ENCODE data around the gene SNED1. TPM values are rescaled to one million over a fixed set of nuclear protein-coding genes. Genes with fewer than 3 reads are reported as not detected.

SNED1 gene
- polyA plus RNA-seq, 1 donor from 2014 or later = 0.32 TPM

DNA sequence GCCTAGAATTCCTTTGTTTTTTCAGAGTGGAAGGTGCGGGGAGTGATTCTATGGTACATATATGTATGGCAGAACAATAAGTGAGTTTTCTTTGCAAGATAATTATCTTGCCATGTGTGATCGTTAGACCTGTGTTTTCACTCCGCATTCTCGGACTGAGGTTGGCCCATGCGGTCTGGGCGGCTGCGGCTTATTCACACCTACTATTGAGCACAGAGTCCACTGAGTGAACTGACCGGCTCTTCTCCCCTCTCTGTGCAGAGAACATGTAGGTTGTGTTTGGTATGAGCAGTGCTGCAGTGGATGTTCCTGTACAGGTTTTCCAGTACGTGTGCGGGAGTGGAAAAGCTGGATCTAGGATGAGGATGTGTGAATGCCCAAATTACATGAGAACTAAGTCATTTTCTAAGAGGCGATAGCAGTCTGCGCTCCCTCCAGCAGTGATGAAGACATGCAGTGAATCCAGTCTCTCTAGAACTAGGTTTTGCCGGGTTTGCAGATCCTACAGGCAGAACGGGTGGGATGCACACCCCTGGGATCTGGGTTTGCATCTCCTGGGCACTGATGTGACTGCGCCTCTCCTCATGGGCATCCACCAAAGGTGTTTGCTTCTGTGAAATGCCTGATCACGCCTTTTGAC lies 76.6 kb downstream of the SNED1 start:
- no peaks in the 10 kb centered on the region for H3K9me2 ChIP-seq (ENCODE audit: insufficient read depth, low read length)
- no peak overlapping the region for H3K4me2 ChIP-seq (ENCODE audit: low read length)

DNA sequence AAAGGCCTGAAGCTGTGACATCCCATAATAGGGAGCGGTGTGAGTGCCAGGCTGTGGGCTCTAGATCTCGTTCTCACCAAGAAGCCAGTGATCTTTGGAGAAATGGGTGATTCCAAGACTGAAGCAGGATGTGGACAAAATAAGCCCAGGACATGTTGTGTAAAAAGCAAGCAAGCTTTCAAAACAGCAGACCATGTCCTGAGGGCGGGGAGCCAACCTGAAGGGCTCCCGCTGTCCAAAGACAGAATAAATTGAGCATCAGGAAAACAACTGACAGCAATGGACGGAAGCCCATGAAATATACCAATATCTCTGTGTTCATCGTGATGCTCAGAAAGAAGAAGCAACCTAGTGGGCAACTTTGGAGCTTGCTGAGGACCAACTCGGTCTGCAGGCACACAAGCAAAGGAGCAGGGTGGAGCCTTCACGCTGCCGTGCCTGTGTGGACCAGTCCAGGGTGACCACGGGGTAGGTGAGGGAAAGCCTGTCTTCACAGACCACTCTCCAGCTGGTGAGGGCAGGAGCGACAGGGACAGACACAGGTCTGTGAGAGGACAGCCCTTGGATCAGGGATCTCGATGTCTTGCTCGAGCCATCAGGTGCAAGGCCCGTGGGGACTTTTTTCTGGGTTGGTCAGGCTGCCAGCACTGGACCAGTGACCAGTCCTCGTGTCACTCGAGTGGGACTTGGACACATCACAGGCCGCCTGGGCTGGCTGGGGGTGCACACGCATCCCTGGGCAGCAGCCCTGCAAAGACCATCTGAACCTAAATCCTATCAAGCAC lies 82.2 kb downstream of the SNED1 start:
- Histone ChIP-seq H3F3A (ENCODE audit: insufficient read depth, low read length, poor library complexity, severe bottlenecking) (no peaks in the 10 kb centered on the region), H3K27ac (ENCODE audit: low read length) (no peak overlapping the region), H3K27me3 (ENCODE audit: insufficient read depth, low read depth, low read length) (no peaks in the 10 kb centered on the region), H3K9me2 (ENCODE audit: insufficient read depth, low read length) (no peaks in the 10 kb centered on the region), H2AFZ (ENCODE audit: low read depth, low read length) (no peak overlapping the region), H3K4me3 (ENCODE audit: low read length) (no peak overlapping the region), H3K36me3 (ENCODE audit: insufficient read depth, low read length) (no peaks in the 10 kb centered on the region), H4K20me1 (ENCODE audit: insufficient read depth) (no peaks in the 10 kb centered on the region), H3K4me2 (ENCODE audit: low read length) (no peak overlapping the region), H3K9me3 (ENCODE audit: low read length) (no peaks in the 10 kb centered on the region), H3K9ac (ENCODE audit: low read length) (no peak overlapping the region), H3K79me2 (replicated peaks; ENCODE audit: insufficient read depth, low read length) (no peaks in the 10 kb centered on the region)
- TF ChIP-seq MXI1 (conservative IDR thresholded peaks at IDR 0.05; ENCODE audit: poor library complexity, severe bottlenecking) (no peak), SMC3 (conservative IDR thresholded peaks at IDR 0.05; ENCODE audit: poor library complexity) (no peak), EP300 (conservative IDR thresholded peaks at IDR 0.05; ENCODE audit: poor library complexity, severe bottlenecking) (no peak)

More for the DNA sequence above, 76.6 kb downstream of the SNED1 start:
- Histone ChIP-seq H2AFZ (ENCODE audit: low read depth, low read length) (no peak overlapping the region), H3K36me3 (ENCODE audit: insufficient read depth, low read length) (no peaks in the 10 kb centered on the region), H3K27ac (ENCODE audit: low read length) (no peak overlapping the region), H3K9ac (ENCODE audit: low read length) (no peak overlapping the region), H3K27me3 (ENCODE audit: insufficient read depth, low read depth, low read length) (no peaks in the 10 kb centered on the region), H3K9me3 (ENCODE audit: low read length) (no peaks in the 10 kb centered on the region), H3F3A (ENCODE audit: insufficient read depth, low read length, poor library complexity, severe bottlenecking) (no peaks in the 10 kb centered on the region), H3K79me2 (replicated peaks; ENCODE audit: insufficient read depth, low read length) (no peaks in the 10 kb centered on the region), H3K4me3 (ENCODE audit: low read length) (no peak overlapping the region), H4K20me1 (ENCODE audit: insufficient read depth) (no peaks in the 10 kb centered on the region)
- TF ChIP-seq EZH2 (IDR thresholded peaks at IDR 0.05; ENCODE audit: borderline replicate concordance, insufficient read depth, low read length, poor library complexity, severe bottlenecking) (no peak), SMC3 (conservative IDR thresholded peaks at IDR 0.05; ENCODE audit: poor library complexity) (no peak), CTCF (IDR thresholded peaks at IDR 0.05; ENCODE audit: poor library complexity, severe bottlenecking) (no peak), MXI1 (conservative IDR thresholded peaks at IDR 0.05; ENCODE audit: poor library complexity, severe bottlenecking) (no peak)
- TF ChIP-seq, protein P1, sequence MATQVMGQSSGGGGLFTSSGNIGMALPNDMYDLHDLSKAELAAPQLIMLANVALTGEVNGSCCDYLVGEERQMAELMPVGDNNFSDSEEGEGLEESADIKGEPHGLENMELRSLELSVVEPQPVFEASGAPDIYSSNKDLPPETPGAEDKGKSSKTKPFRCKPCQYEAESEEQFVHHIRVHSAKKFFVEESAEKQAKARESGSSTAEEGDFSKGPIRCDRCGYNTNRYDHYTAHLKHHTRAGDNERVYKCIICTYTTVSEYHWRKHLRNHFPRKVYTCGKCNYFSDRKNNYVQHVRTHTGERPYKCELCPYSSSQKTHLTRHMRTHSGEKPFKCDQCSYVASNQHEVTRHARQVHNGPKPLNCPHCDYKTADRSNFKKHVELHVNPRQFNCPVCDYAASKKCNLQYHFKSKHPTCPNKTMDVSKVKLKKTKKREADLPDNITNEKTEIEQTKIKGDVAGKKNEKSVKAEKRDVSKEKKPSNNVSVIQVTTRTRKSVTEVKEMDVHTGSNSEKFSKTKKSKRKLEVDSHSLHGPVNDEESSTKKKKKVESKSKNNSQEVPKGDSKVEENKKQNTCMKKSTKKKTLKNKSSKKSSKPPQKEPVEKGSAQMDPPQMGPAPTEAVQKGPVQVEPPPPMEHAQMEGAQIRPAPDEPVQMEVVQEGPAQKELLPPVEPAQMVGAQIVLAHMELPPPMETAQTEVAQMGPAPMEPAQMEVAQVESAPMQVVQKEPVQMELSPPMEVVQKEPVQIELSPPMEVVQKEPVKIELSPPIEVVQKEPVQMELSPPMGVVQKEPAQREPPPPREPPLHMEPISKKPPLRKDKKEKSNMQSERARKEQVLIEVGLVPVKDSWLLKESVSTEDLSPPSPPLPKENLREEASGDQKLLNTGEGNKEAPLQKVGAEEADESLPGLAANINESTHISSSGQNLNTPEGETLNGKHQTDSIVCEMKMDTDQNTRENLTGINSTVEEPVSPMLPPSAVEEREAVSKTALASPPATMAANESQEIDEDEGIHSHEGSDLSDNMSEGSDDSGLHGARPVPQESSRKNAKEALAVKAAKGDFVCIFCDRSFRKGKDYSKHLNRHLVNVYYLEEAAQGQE (IDR thresholded peaks at IDR 0.05; ENCODE audit: borderline replicate concordance) = no peak

Measured in neural cell (in vitro differentiated cells).